SK-N-SH (cell line): ENCODE data around the gene ASTN2. TPM values are rescaled to one million over a fixed set of nuclear protein-coding genes. Genes with fewer than 3 reads are reported as not detected.

Source experiments
- CTCF ChIA-PET: fragments of 300-600, 350-600 bp; formaldehyde crosslinking; extraction: SDS; loops from one replicate; lab custom pipeline; 2021; lab: Yijun Ruan, JAX
- POLR2A ChIA-PET: fragments of 350-600 bp; sonication (Branson Sonifier 250); formaldehyde crosslinking; extraction: SDS; loops from one replicate; lab custom pipeline; 2020; ENCODE audit warnings: antibody characterized with exemption, inconsistent platforms; lab: Yijun Ruan, JAX
- DNase-seq: peaks from one replicate; pipeline ENCODE4 v3.0.0; 2012
- H2AFZ ChIP-seq: fragments of 200-600 bp; sonication (generic); 2 replicates; pipeline ENCODE4 v1.8.1; 2016; ENCODE audit warnings: antibody characterized with exemption, mild to moderate bottlenecking, low read depth
- H3F3A ChIP-seq: fragments of 200-600 bp; sonication (generic); replicated peaks from 2 replicates; pipeline ENCODE3; 2016; ENCODE audit warnings: antibody characterized with exemption, mild to moderate bottlenecking; ENCODE audit not compliant: insufficient read depth
- H3K27ac ChIP-seq, 2 experiments: fragments of 200-500 bp in 1 of 2; fragments of 200-600 bp in 1 of 2; sonication (Bioruptor generic) in 1 of 2; sonication (generic), shearing (Covaris generic) in 1 of 2; 2 replicates each; pipeline versions ENCODE4 v1.5.1 to v1.6.1; 2014 to 2016; ENCODE audit warnings: low read depth in 2 of 2, inconsistent platforms in 1 of 2, low read length in 1 of 2, mild to moderate bottlenecking in 1 of 2, mixed read lengths in 1 of 2
- H3K27me3 ChIP-seq: fragments of 200-600 bp; sonication (generic), shearing (Covaris generic); 2 replicates; pipeline ENCODE4 v1.6.1; 2016; ENCODE audit warnings: mixed run types; ENCODE audit not compliant: insufficient read depth
- H3K36me3 ChIP-seq, 2 experiments: fragments of 200-500 bp in 1 of 2; fragments of 200-600 bp in 1 of 2; sonication (Bioruptor generic) in 1 of 2; sonication (generic) in 1 of 2; replicated peaks in 1 of 2; 2 replicates each; pipeline versions ENCODE3 to v1.5.1; 2014 to 2016; ENCODE audit warnings: low read length in 1 of 2, mild to moderate bottlenecking in 1 of 2; ENCODE audit not compliant: insufficient read depth in 2 of 2, control insufficient read depth in 1 of 2
- H3K4me1 ChIP-seq, 2 experiments: fragments of 200-500 bp in 1 of 2; fragments of 200-600 bp in 1 of 2; sonication (Bioruptor generic) in 1 of 2; sonication (generic), shearing (Covaris generic) in 1 of 2; 2 replicates each; pipeline versions ENCODE4 v1.5.1 to v1.6.1; 2014 to 2016; ENCODE audit warnings: low read depth in 1 of 2, low read length in 1 of 2, mixed run types in 1 of 2; ENCODE audit not compliant: insufficient read depth in 2 of 2, control insufficient read depth in 1 of 2
- H3K4me2 ChIP-seq: fragments of 200-600 bp; sonication (generic), shearing (Covaris generic); 2 replicates; pipeline ENCODE4 v1.6.1; 2017; ENCODE audit warnings: mixed run types
- H3K4me3 ChIP-seq, 2 experiments: fragments of 200-500 bp in 1 of 2; fragments of 200-600 bp in 1 of 2; sonication (Bioruptor generic) in 1 of 2; sonication (generic), shearing (Covaris generic) in 1 of 2; 2 replicates each; pipeline versions ENCODE4 v1.5.1 to v1.8.1; 2014 to 2016; ENCODE audit warnings: low read depth in 2 of 2, inconsistent platforms in 1 of 2, low read length in 1 of 2, mild to moderate bottlenecking in 1 of 2, mixed read lengths in 1 of 2, moderate library complexity in 1 of 2
- H3K79me2 ChIP-seq: fragments of 200-600 bp; sonication (generic); 2 replicates; pipeline ENCODE4 v1.8.1; 2017; ENCODE audit warnings: mild to moderate bottlenecking; ENCODE audit not compliant: insufficient read depth
- H3K9ac ChIP-seq: fragments of 200-600 bp; sonication (generic); 2 replicates; pipeline ENCODE4 v1.6.1; 2017; ENCODE audit warnings: mixed run types
- H3K9me2 ChIP-seq: fragments of 200-600 bp; sonication (generic); 2 replicates; pipeline ENCODE4 v1.6.1; 2017; ENCODE audit warnings: mixed run types
- H3K9me3 ChIP-seq: fragments of 200-600 bp; sonication (generic); 2 replicates; pipeline ENCODE4 v1.6.1; 2017; ENCODE audit warnings: mixed run types, mild to moderate bottlenecking, moderate library complexity
- H4K20me1 ChIP-seq: fragments of 200-600 bp; sonication (generic); 2 replicates; pipeline ENCODE4 v1.6.1; 2017; ENCODE audit warnings: mild to moderate bottlenecking, mixed run types; ENCODE audit not compliant: insufficient read depth
- EP300 ChIP-seq, 2 experiments: IDR thresholded peaks; 2 replicates each; pipeline versions ENCODE4 v1.4.0 to v1.6.1; 2012; ENCODE audit warnings: borderline replicate concordance in 1 of 2, low read depth in 1 of 2, low read length in 1 of 2
- EZH2phosphoT487 ChIP-seq: fragments of 200-600 bp; sonication (generic); IDR thresholded peaks from 2 replicates; pipeline ENCODE4 v1.6.1; 2017; ENCODE audit warnings: low read depth, mixed run types, mild to moderate bottlenecking, antibody characterized with exemption, moderate library complexity, borderline replicate concordance
- FOSL2 ChIP-seq: IDR thresholded peaks from 2 replicates; pipeline ENCODE4 v1.4.0; 2012; ENCODE audit warnings: low read depth, mild to moderate bottlenecking, moderate library complexity, borderline replicate concordance
- GATA2 ChIP-seq: sonication (generic); formaldehyde crosslinking; IDR thresholded peaks from 2 replicates; pipeline ENCODE4 v1.5.0; 2020; ENCODE audit warnings: mild to moderate bottlenecking, missing genetic modification reagents
- JUND ChIP-seq: IDR thresholded peaks from 2 replicates; pipeline ENCODE4 v1.4.0; 2012
- MEF2A ChIP-seq: IDR thresholded peaks from 2 replicates; pipeline ENCODE4 v1.4.0; 2012; ENCODE audit warnings: low read depth, borderline replicate concordance
- MXI1 ChIP-seq: IDR thresholded peaks from 2 replicates; pipeline ENCODE4 v1.6.1; 2012; ENCODE audit warnings: mild to moderate bottlenecking, low read depth, low read length, improper control_type of control experiment
- NFIC ChIP-seq: IDR thresholded peaks from 2 replicates; pipeline ENCODE4 v1.4.0; 2012; ENCODE audit warnings: borderline replicate concordance
- NRF1 ChIP-seq: IDR thresholded peaks from 2 replicates; pipeline ENCODE4 v1.6.1; 2012; ENCODE audit warnings: low read depth, mild to moderate bottlenecking, low read length
- PBX3 ChIP-seq: IDR thresholded peaks from 2 replicates; pipeline ENCODE4; 2012
- POLR2AphosphoS5 ChIP-seq: IDR thresholded peaks from 2 replicates; pipeline ENCODE4 v1.6.1; 2012; ENCODE audit warnings: low read depth, low read length
- RAD21 ChIP-seq: IDR thresholded peaks from 2 replicates; pipeline ENCODE4 v1.6.1; 2012; ENCODE audit warnings: mild to moderate bottlenecking, low read length
- RFX5 ChIP-seq: IDR thresholded peaks from 2 replicates; pipeline ENCODE4 v1.6.1; 2012; ENCODE audit warnings: mild to moderate bottlenecking, improper control_type of control experiment, low read length
- RXRA ChIP-seq: IDR thresholded peaks from 2 replicates; pipeline ENCODE4 v1.4.0; 2012; ENCODE audit warnings: low read depth, mild to moderate bottlenecking, borderline replicate concordance
- TCF12 ChIP-seq: IDR thresholded peaks from 2 replicates; pipeline ENCODE4 v1.4.0; 2012
- TEAD4 ChIP-seq: IDR thresholded peaks from 2 replicates; pipeline ENCODE4 v1.4.0; 2012; ENCODE audit warnings: mild to moderate bottlenecking, borderline replicate concordance; ENCODE audit not compliant: insufficient read depth
- YY1 ChIP-seq: IDR thresholded peaks from 2 replicates; pipeline ENCODE4 v1.4.0; 2012; ENCODE audit warnings: low read depth, mild to moderate bottlenecking
- WGBS: methylation state at CpG from one replicate; pipeline ENCODE4 v1.1.6; 2017; ENCODE audit warnings: low lambda C conversion rate; 5-methylcytosine and 5-hydroxymethylcytosine counted together
- polyA plus RNA-seq, 3 experiments: library from polyadenylated mRNA; depleted of rRNA; stranded (reverse); fragments of >200 nt; gene quantifications; 2 replicates each; pipeline ENCODE4 v1.2.3, GENCODE V29; 2012
- TF ChIP-seq, protein P1 (sequence below): fragments of 150-350 bp; IDR thresholded peaks from 2 replicates; pipeline ENCODE4 v1.6.1; 2016; ENCODE audit warnings: mild to moderate bottlenecking, low read depth, low read length

Gene ASTN2
- polyA plus RNA-seq, 1 of the 3 experiments (the other 2 are of a cell fraction), result 6.6 TPM

- Histone ChIP-seq H3K4me2 (no peak overlapping the region; the same call in 1 of the 2 replicates), H3K9ac (no peak overlapping the region), H2AFZ (no peak overlapping the region), H3K27me3 (no peaks in the 10 kb centered on the region), H3K4me1 (peaks cover 6 to 10% of the 10 kb centered on the region in 2 experiments; a peak in 2 of 4 replicates), H3K9me3 (no peaks in the 10 kb centered on the region), H3K36me3 (no peaks in the 10 kb centered on the region), H4K20me1 (no peaks in the 10 kb centered on the region), H3K4me3 (no peak overlapping the region), H3K9me2 (no peaks in the 10 kb centered on the region), H3F3A (peaks cover 3% of the 10 kb centered on the region), H3K27ac (peak overlapping the region; percentile 33 to 53; a peak in 3 of 4 replicates), H3K79me2 (no peaks in the 10 kb centered on the region)
- peak; percentile 33 for DNase-seq
- TF ChIP-seq GATA2 (CRISPR knock-in tag) (0 out of 2 replicates have a peak, but pooled peaks have one; percentile 17), NRF1 (no peak), TCF12 (peak; percentile 38; the same call in 1 of the 2 replicates), EP300 (IDR thresholded peaks at IDR 0.05; ENCODE audit: borderline replicate concordance in 1 of 2, low read depth in 1 of 2, low read length in 1 of 2) (peak in 1 of 2 experiments; percentile 41; a peak in 1 of 4 replicates)
- ChIA-PET POLR2A (no interaction called here), CTCF (interaction anchor here (1.5 kb wide), 1 partner anchor 1046 kb away, joined by 4 read pairs; no protein-coding TSS in a partner anchor)
Observed at GRCh38 chr9:116639251-116639741, 775.6 kb downstream of the ASTN2 start.

GRCh38 chr9:116635908-116636307 lies 778.9 kb downstream of the ASTN2 start:
- no peaks in the 10 kb centered on the region for H3K27me3 ChIP-seq
- no peak overlapping the region for H3K27ac ChIP-seq
- WGBS, result 80% methylated on average over 2 of the region's 2 CpGs
- peaks cover 6% of the 10 kb centered on the region for H3F3A ChIP-seq
- H3K4me2 ChIP-seq, result no peak overlapping the region
- no peaks in the 10 kb centered on the region for H3K36me3 ChIP-seq
- TF ChIP-seq MXI1, result no peak
- no peak for TF ChIP-seq POLR2AphosphoS5
- H3K79me2 ChIP-seq, result no peaks in the 10 kb centered on the region
- H3K4me3 ChIP-seq, result no peak overlapping the region
- ChIA-PET POLR2A (no interaction called here), CTCF (interaction anchor here (0.6 to 0.9 kb wide), 3 partner anchors 11 to 1043 kb away, joined by 3 to 7 read pairs (median 3); no protein-coding TSS in a partner anchor)
- H4K20me1 ChIP-seq, result no peaks in the 10 kb centered on the region
- DNase-seq, result no peak
- no peak overlapping the region for H3K9ac ChIP-seq
- no peak overlapping the region for H2AFZ ChIP-seq
- H3K9me2 ChIP-seq, result no peaks in the 10 kb centered on the region
- H3K4me1 ChIP-seq, result peaks cover 6 to 10% of the 10 kb centered on the region in 2 experiments; a peak in 3 of 4 replicates
- H3K9me3 ChIP-seq, result no peaks in the 10 kb centered on the region

- Histone ChIP-seq H3K4me1 (peaks cover 0 to 3% of the 10 kb centered on the region in 2 experiments; a peak in 3 of 4 replicates), H3K27ac (peak overlapping the region in 1 of 2 experiments; percentile 55; a peak in 3 of 4 replicates), H3K9ac (no peak overlapping the region), H3K9me3 (no peaks in the 10 kb centered on the region), H3K79me2 (no peaks in the 10 kb centered on the region), H3F3A (peaks cover 3% of the 10 kb centered on the region), H3K36me3 (no peaks in the 10 kb centered on the region), H3K4me2 (peak overlapping the region; percentile 47), H3K27me3 (no peaks in the 10 kb centered on the region), H2AFZ (no peak overlapping the region), H4K20me1 (no peaks in the 10 kb centered on the region), H3K4me3 (no peak overlapping the region), H3K9me2 (no peaks in the 10 kb centered on the region)
- WGBS, result 60% methylated on average over 6 of the region's 6 CpGs
- POLR2A ChIA-PET, result no interaction called here
- TF ChIP-seq JUND (peak; percentile 84), NFIC (peak; percentile 57), PBX3 (peak; percentile 97), RFX5 (no peak), RAD21 (no peak), FOSL2 (peak; percentile 78), YY1 (no peak), MEF2A (no peak), EZH2phosphoT487 (no peak), RXRA (peak; percentile 34; the same call in 1 of the 2 replicates), TEAD4 (peak; percentile 67; the same call in 1 of the 2 replicates), MXI1 (no peak), EP300 (IDR thresholded peaks at IDR 0.05; ENCODE audit: borderline replicate concordance in 1 of 2, low read depth in 1 of 2, low read length in 1 of 2) (peak; percentile 40 to 77; a peak in 2 of 4 replicates), TCF12 (peak; percentile 96), POLR2AphosphoS5 (peak; percentile 74; the same call in 1 of the 2 replicates)
- TF ChIP-seq, protein P1, sequence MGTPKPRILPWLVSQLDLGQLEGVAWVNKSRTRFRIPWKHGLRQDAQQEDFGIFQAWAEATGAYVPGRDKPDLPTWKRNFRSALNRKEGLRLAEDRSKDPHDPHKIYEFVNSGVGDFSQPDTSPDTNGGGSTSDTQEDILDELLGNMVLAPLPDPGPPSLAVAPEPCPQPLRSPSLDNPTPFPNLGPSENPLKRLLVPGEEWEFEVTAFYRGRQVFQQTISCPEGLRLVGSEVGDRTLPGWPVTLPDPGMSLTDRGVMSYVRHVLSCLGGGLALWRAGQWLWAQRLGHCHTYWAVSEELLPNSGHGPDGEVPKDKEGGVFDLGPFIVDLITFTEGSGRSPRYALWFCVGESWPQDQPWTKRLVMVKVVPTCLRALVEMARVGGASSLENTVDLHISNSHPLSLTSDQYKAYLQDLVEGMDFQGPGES, result no peak
- CTCF ChIA-PET, result interaction anchor here (1.1 to 1.2 kb wide), 2 partner anchors 61 to 1039 kb away, joined by 3 to 4 read pairs; no protein-coding TSS in a partner anchor
- no peak for DNase-seq
Observed at GRCh38 chr9:116632990-116633838, 781.6 kb downstream of the ASTN2 start.
